NCI-H128 (cell line): ENCODE data around the gene PRKAR1B.
"Not testable (repeated sequence)": the region's sequence is repeated elsewhere in the genome, so short reads cannot be mapped to it uniquely, and the experiment has no call there.

Source experiments
- DNase-seq: peaks from one replicate; lab custom pipeline; 2025; ENCODE audit not compliant: unreplicated experiment; lab: John Stamatoyannopoulos, UW

PRKAR1B gene

GRCh38 chr7:628826-629225 is 98.3 kb downstream of the PRKAR1B start:
- no peak for DNase-seq

GRCh38 chr7:628402-628763 is 98.7 kb downstream of the PRKAR1B start:
- DNase-seq: no peak

- no peak for DNase-seq
Measured at GRCh38 chr7:627661-628401, 99.2 kb downstream of the PRKAR1B start.

GRCh38 chr7:625376-625971 is 101.6 kb downstream of the PRKAR1B start:
- DNase-seq: no peak

- no peak for DNase-seq
Measured at GRCh38 chr7:623464-623863, 103.6 kb downstream of the PRKAR1B start.

GRCh38 chr7:621572-622285 is 105.4 kb downstream of the PRKAR1B start:
- no peak for DNase-seq

GRCh38 chr7:620885-621284 is 106.2 kb downstream of the PRKAR1B start:
- no peak for DNase-seq

GRCh38 chr7:620056-620455 is 107.0 kb downstream of the PRKAR1B start:
- no peak for DNase-seq

GRCh38 chr7:619368-619840 is 107.7 kb downstream of the PRKAR1B start:
- DNase-seq: no peak

- no peak for DNase-seq
Measured at GRCh38 chr7:618539-619367, 108.3 kb downstream of the PRKAR1B start.

GRCh38 chr7:617614-618538 is 109.2 kb downstream of the PRKAR1B start:
- no peak for DNase-seq

- DNase-seq: no peak
Measured at GRCh38 chr7:613442-614140, 113.5 kb downstream of the PRKAR1B start.

GRCh38 chr7:611837-612236 is 115.2 kb downstream of the PRKAR1B start:
- not testable (repeated sequence) for DNase-seq

- DNase-seq: no peak
Measured at GRCh38 chr7:611281-611810, 115.7 kb downstream of the PRKAR1B start.

- no peak for DNase-seq
Measured at GRCh38 chr7:610531-611280, 116.4 kb downstream of the PRKAR1B start.

- no peak for DNase-seq
Measured at GRCh38 chr7:610141-610530, 116.9 kb downstream of the PRKAR1B start.

GRCh38 chr7:609365-609764 is 117.7 kb downstream of the PRKAR1B start:
- no peak for DNase-seq

- DNase-seq: no peak
Measured at GRCh38 chr7:608954-609353, 118.1 kb downstream of the PRKAR1B start.

GRCh38 chr7:608361-608760 is 118.7 kb downstream of the PRKAR1B start:
- DNase-seq: no peak
